SHP77 (cell line): Measurements from ENCODE around the gene FAM161B.
"Not testable (repeated sequence)": the region's sequence is repeated elsewhere in the genome, so short reads cannot be mapped to it uniquely, and the experiment has no call there.

Experiments used
- DNase-seq, 2 experiments: peaks; one replicate each; lab custom pipeline; 2025; lab: John Stamatoyannopoulos, UW

FAM161B gene, protein sequence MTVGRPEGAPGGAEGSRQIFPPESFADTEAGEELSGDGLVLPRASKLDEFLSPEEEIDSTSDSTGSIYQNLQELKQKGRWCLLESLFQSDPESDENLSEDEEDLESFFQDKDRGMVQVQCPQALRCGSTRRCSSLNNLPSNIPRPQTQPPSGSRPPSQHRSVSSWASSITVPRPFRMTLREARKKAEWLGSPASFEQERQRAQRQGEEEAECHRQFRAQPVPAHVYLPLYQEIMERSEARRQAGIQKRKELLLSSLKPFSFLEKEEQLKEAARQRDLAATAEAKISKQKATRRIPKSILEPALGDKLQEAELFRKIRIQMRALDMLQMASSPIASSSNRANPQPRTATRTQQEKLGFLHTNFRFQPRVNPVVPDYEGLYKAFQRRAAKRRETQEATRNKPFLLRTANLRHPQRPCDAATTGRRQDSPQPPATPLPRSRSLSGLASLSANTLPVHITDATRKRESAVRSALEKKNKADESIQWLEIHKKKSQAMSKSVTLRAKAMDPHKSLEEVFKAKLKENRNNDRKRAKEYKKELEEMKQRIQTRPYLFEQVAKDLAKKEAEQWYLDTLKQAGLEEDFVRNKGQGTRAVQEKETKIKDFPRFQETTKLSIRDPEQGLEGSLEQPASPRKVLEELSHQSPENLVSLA

GRCh38 chr14:73949752-73950734, at the start of gene FAM161B, which contains the start of gene COQ6:
Gene FAM161B (minus strand): TSS chr14:73950094. CDS start chr14:73950026, 68 bp downstream.
Gene COQ6 (plus strand): TSS chr14:73950302. CDS start chr14:73950333, 31 bp downstream.
- DNase-seq = peak; percentile 94 to 97

DNA sequence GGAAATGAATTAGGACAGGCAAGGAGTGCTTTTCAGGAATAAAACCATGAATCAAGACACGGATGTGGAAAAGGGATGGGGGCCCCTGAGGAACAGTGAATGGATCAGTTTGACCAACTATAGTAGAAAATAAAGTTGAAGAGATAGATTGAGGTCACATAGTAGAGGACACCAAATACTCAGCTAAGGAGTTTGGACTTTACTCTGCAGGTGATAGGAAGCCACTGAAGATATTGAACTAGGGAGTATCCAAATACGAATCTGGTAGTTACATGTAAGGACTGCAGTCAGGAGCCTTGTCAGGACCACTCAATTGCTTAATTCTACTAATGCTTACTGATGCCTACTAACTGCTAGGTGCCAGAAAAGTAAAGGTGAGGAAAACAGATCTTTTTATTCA, 48.8 kb upstream of the FAM161B start:
- no peak for DNase-seq

DNA sequence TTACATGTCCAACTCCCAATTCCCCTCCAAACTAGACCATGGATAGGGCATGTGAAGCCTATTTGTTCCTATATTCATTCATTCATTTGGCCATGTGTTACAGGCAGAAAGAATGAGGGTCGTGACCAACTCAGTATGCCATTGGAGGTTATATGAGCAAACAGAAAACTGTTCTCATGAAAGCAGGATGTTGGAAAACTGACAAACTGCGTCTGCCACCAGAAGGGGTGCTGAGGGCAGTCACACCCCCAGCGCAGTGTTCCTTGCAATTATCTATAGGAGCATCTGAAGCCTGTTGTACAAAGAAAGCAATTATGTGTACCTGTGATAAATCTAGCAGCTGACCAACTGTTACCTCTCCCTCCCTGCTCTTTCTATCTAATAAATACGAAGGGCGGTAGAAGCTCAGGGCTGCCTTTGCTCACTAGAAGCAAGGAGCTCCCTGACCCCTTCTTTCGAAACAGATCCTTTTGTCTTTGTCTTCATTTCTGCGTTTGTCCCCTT, 48.1 kb upstream of the FAM161B start:
- DNase-seq = no peak

- no peak for DNase-seq
Observed at GRCh38 chr14:73997108-73997943, 47.4 kb upstream of the FAM161B start.

GRCh38 chr14:73996731-73997107, 46.8 kb upstream of the FAM161B start:
- no peak for DNase-seq

GRCh38 chr14:73995977-73996378, 46.1 kb upstream of the FAM161B start:
- no peak for DNase-seq

DNA sequence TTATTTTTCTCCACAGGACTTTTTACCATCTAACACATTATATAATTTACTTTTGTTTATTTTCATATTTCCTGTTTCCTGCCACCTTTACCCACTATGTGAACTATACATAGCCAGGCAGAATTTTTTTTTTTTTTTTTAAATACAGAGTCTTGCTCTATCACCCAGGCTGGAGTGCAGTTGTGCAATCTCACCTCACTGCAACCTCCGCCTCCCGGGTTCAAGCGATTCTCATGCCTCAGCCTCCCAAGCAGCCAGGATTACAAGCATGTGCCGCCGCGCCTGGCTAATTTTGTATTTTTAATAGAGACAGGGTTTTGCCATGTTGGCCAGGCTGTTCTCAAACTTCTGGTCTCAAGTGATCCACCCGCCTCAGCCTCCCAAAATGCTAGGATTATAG, 45.0 kb upstream of the FAM161B start:
- not testable (repeated sequence) for DNase-seq

GRCh38 chr14:73991092-73991491, 41.2 kb upstream of the FAM161B start:
- DNase-seq = no peak

GRCh38 chr14:73988656-73989055, 38.8 kb upstream of the FAM161B start:
- DNase-seq = not testable (repeated sequence)

GRCh38 chr14:73988065-73988464, 38.2 kb upstream of the FAM161B start:
- no peak for DNase-seq

GRCh38 chr14:73977896-73978295, 28.0 kb upstream of the FAM161B start:
- DNase-seq = no peak

DNA sequence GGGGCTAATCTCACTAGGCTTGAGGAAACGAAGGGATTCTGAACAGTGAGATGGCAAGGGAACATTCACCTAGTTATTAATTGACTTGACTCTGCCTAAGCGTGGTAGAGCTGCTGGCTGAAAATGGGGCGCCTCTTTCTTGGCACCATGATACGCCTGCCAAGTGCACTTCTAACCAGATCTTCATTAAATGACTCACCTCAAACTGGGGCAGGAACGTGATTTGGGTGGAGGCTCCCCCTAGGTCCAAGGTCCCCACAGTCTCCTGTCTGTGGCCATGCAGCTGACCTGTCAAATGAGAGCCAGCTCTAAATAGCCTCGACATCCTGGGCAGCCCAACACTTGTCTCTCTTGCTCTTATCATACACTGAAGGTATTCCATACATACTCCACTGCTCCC, 26.2 kb upstream of the FAM161B start:
- DNase-seq = no peak

- no peak for DNase-seq
Observed at GRCh38 chr14:73973497-73973896, 23.6 kb upstream of the FAM161B start.

DNA sequence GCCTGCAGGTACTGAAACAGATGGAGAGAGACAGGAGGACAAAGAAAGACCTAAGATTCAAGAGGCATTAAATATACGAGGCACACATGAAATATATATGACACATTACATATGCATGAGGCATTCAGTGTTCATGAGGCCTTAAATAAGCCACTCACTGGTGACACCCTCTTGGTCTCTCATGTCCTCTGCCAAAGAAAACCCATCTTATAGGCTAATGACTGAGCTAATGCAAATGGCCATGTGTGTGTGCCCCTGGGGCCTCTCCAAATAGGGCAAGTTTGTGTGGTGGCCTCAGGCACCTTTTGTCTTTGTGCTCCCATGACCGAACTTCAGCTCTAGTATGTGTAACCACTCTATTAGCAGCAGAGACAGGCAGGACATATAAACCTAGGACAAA, 19.0 kb upstream of the FAM161B start:
- no peak for DNase-seq

GRCh38 chr14:73965216-73965615, 15.3 kb upstream of the FAM161B start:
- DNase-seq = no peak

DNA sequence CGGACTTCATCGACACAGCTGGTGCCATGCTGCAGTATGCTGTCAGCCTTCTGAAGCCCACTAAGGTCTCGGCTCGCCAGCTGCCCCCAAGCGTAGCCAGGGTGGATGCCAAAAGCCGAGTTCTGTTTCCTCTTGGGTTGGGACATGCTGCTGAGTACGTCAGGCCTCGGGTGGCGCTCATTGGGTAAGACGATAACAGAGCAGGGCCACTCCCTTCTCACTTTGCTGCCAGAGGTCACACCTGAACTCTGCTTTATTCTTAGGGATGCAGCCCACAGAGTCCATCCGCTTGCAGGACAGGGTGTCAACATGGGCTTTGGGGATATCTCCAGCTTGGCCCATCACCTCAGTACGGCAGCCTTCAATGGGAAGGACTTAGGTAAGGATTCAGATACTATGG, 11.3 kb upstream of the FAM161B start:
- no peak for DNase-seq

GRCh38 chr14:73958591-73958990, 8.7 kb upstream of the FAM161B start:
- no peak for DNase-seq

- no peak for DNase-seq
Observed at GRCh38 chr14:73955674-73956073, 5.8 kb upstream of the FAM161B start.

DNA sequence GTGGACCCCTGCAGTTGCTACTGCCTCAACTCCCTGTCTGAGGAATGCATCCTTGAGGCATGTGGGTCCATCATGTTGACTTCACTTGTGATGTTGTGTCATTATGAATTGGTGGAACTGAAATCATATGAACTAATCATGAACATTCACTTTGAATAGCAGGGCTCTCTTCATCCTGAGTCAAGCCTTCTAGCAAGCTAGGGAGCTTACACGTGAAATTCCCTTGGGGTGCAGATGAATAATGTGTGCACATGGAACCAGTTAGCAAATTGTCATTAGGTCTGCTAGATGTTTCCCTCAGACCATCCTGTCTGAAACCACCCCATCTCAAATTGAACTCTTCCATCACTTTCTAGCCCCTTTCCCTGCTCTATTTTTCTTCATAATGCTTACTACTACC, 3.8 kb upstream of the FAM161B start:
- DNase-seq = no peak

DNA sequence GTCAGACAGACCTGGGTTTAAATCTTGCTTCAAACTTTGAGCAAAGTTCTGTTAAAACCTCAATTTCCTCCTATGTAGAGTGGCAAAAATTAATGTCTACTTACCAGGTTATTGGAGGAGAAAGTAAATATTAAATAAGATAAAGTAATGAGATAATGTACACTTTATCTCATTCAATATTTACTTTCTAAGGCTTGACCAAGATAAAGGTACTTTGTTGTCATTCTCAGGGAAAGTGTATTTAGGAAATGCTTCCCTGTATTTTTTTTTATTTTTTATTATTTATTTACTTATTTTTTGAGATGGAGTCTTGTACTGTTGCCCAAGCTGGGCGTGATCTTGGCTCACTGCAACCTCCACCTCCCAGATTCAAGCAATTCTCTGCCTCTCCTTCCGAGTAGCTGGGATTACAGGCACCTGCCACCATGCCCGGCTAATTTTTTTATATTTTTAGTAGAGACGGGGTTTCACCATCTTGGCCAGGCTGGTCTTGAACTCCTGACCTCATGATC, 4.7 kb downstream of the FAM161B start:
- no peak for DNase-seq
